ENCODE data around the gene CAPN13. TPM values are rescaled to one million over a fixed set of nuclear protein-coding genes. Genes with fewer than 3 reads are reported as not detected.
A peak's percentile ranks its signal among the peaks of the same experiment; 100 is the strongest.

CAPN13 gene
- total and polyA plus RNA-seq, 11 donors: not detected

DNA sequence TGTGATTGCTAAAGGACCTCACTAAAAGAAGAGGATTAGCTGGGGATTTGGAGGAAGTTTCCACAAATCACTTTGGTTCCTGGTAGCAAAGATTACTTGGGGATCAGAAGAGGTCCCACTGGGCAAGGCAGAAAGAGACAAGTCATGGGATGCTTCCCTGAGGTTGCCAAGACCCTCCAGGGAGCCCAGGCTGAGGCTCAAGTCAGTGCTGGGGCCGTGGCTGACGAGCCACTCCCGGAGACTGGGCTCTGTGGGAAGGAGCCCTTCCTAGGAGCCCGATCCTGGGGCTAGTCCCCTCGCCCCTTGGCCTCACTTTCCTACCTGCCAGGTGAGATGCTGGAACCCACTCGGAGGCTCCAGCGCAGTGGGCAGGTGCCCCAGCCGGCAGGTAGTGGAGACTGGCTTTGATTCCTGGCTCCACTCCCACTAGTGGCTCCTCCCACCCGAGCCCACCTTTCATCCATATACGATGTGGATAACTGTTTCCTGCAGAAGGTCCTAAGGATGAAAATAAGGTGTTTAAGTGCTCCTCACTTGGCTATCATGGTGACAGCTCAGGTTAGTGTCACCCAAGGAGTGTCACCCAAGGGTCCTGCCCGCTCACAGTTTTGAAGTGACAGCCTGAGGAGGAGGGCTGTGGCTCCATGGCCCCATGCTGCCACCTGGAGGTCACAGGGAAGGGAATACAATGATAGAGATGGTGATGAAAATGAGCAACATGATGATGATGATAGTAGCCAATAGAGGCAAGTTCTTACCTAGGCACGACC is 100.5 kb downstream of the CAPN13 start:
- Histone ChIP-seq H3K4me3 (no peak overlapping the region), H3K27me3 (no peaks in the 10 kb centered on the region), H3K27ac (peak overlapping the region in 5 of 12 donors; percentile 5 to 41 (median 31)), H3K4me1 (peaks cover 0 to 39% (median 18%) of the 10 kb centered on the region in 12 donors), H3K36me3 (no peaks in the 10 kb centered on the region), H3K9me3 (peaks cover 0 to 18% (median 10%) of the 10 kb centered on the region in 12 donors)
- peak; percentile 57 to 77 (median 74) for ATAC-seq
- DNase-seq: peak; percentile 73 to 88 (median 77)
- whole genome bisulfite sequencing, 4 donors: 47 to 61% (median 52%) methylated on average over 11 to 12 of the region's 12 CpGs
- intact Hi-C loops (cut with DNase I): loop anchor here (1.0 to 10.0 kb wide), 20 partner anchors 222 to 614 kb away; partner anchors contain the start of gene LCLAT1 (in 1 of the 10)
- TF ChIP-seq CTCF (IDR thresholded peaks at IDR 0.05) (peak; percentile 75 to 96 (median 89)), POLR2A (IDR thresholded peaks at IDR 0.05) (no peak)

DNA sequence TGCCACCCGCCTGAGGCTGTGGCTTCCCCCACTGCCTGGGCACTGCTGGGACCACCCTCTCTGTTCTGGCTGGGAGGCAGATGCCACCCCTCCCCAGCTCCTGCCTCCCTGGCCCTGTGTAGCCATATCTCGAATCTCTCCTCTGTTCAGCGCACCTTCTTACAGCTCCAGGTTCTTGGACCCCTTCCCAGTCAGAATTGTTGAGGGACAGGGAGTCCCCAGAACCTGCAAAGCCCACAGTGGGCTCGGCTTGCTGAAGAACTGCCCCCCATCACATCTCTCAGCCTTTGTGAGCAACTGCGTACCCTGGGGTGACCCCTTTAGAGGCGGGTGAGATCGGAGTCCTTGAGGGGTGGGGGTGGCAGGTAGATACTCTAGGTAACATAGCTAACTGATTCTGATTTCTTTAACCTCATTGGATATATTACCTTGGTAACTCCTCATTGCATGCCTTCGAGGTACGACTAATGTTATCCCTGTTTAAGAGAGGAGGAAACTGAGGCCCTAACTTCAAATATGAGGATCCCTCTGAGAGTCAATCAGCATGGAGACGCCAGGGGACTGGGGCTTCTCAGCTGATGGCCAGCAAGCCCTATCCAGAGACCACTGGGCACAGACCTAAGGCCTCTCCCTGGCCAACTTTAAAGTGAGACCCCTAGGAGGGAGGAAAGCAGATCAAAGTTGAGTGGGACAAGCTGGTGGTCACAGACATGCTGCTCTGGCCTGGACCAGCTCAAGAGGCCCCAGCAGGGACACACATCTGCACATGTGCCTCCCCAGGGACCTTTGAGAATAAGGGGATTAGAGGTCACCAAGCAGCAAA is 101.3 kb downstream of the CAPN13 start:
- no peak for ATAC-seq
- TF ChIP-seq POLR2A (IDR thresholded peaks at IDR 0.05): no peak
- TF ChIP-seq CTCF (IDR thresholded peaks at IDR 0.05): no peak
- peaks cover 0 to 37% (median 18%) of the 10 kb centered on the region in 12 donors for H3K4me1 ChIP-seq
- H3K27ac ChIP-seq: peak overlapping the region in 8 of 12 donors; percentile 1 to 49 (median 34)
- no peaks in the 10 kb centered on the region for H3K36me3 ChIP-seq
- DNase-seq: no peak
- H3K4me3 ChIP-seq: no peak overlapping the region
- 95 to 96% (median 96%) methylated on average over 10 of the region's 10 CpGs for WGBS, 4 donors
- no peaks in the 10 kb centered on the region for H3K27me3 ChIP-seq
- peaks cover 0 to 26% (median 14%) of the 10 kb centered on the region in 12 donors for H3K9me3 ChIP-seq
- intact Hi-C loops (cut with DNase I): loop anchor here (2.0 to 10.0 kb wide), 18 partner anchors 221 to 614 kb away; partner anchors contain the start of gene LCLAT1 (in 1 of the 10)

DNA sequence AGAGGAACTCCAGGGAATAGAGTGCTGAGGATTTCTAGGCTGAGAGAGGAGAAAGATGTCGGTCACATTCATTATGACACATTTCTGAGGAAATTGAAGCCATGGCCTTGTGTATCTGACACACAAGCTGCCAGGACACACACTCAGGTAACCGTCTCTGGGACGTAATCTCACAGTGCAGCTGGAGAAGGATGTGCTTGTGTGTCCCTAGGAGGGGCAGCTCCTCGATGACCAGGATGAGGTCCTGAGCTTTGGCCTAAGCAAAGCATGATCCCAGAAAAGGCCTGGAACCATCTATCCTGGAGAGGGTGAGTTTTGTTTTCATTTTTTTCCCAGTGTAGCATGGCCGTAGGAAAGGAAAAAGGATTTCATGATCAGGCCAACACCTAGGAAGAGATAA is 102.2 kb downstream of the CAPN13 start:
- ATAC-seq (no peak), DNase-seq (no peak)
- Histone ChIP-seq H3K4me3 (no peak overlapping the region), H3K9me3 (peaks cover 0 to 32% (median 14%) of the 10 kb centered on the region in 12 donors), H3K36me3 (no peaks in the 10 kb centered on the region), H3K27ac (peak overlapping the region in 8 of 12 donors; percentile 1 to 49 (median 32)), H3K27me3 (no peaks in the 10 kb centered on the region), H3K4me1 (peaks cover 0 to 37% (median 18%) of the 10 kb centered on the region in 12 donors)
- WGBS, 4 donors: 51 to 64% (median 55%) methylated on average over 5 of the region's 5 CpGs
- TF ChIP-seq POLR2A (IDR thresholded peaks at IDR 0.05) (no peak), CTCF (IDR thresholded peaks at IDR 0.05) (no peak)
- intact Hi-C loops (cut with DNase I): loop anchor here (5.0 to 10.0 kb wide), 14 partner anchors 220 to 613 kb away; partner anchors contain the start of gene LCLAT1 (in 1 of the 10)

Data from heart left ventricle (tissue), 16 donors.